ENCODE results near the gene MATK. TPM values are rescaled to one million over a fixed set of nuclear protein-coding genes. Genes with fewer than 3 reads are reported as not detected.

MATK gene
- total and polyA plus RNA-seq, 10 of the 15 experiments (the other 5 are each of a cell fraction or from before 2014, with no cell fraction given) = 0.24 to 2.2 (median 1.1) TPM; not detected in 2

- Histone ChIP-seq H3K27me3 (replicated peaks in 1 of 2; ENCODE audit: control insufficient read depth in 2 of 2, insufficient read depth in 2 of 2, low read length in 1 of 2) (no peaks in the 10 kb centered on the region), H3K27ac (ENCODE audit: control insufficient read depth, insufficient read depth) (no peak overlapping the region), H3K4me1 (ENCODE audit: control insufficient read depth, insufficient read depth, low read length) (no peaks in the 10 kb centered on the region), H4K20me1 (ENCODE audit: control insufficient read depth, insufficient read depth) (no peaks in the 10 kb centered on the region), H3K9ac (ENCODE audit: control insufficient read depth, insufficient read depth, low read length) (no peak overlapping the region), H3K79me2 (ENCODE audit: control insufficient read depth, insufficient read depth, low read length) (no peaks in the 10 kb centered on the region), H3K4me2 (ENCODE audit: control insufficient read depth, insufficient read depth) (no peak overlapping the region), H2AFZ (ENCODE audit: control insufficient read depth, low read depth, low read length) (no peak overlapping the region), H3K9me3 (replicated peaks; ENCODE audit: control insufficient read depth, insufficient read depth, low read length) (no peaks in the 10 kb centered on the region), H3K4me3 (no peak overlapping the region), H3K36me3 (ENCODE audit: control insufficient read depth in 2 of 2, insufficient read depth in 2 of 2, low read length in 1 of 2) (peaks cover 0 to 5% of the 10 kb centered on the region in 2 experiments; a peak in 1 of 4 replicates)
- FAIRE-seq (no peak), ATAC-seq (no peak), DNase-seq (ENCODE audit: low read depth, low spot score) (no peak)
- ChIA-PET SMC1A (ENCODE audit: uncharacterized antibody, unreplicated experiment) (no interaction called here), RAD21 (ENCODE audit: unreplicated experiment) (no interaction called here), POLR2A (no interaction called here), CTCF (interaction anchor here (0.8 kb wide), 1 partner anchor 8 kb away, joined by 3 read pairs; the partner anchor contains the start of gene APBA3)
- in situ Hi-C loops (cut with MboI) (no loop called here), intact Hi-C loops (cut with micrococcal nuclease; ENCODE audit: unreplicated experiment) (no loop called here)
- 90% methylated on average over 41 of the region's 51 CpGs for WGBS (ENCODE audit: insufficient coverage, insufficient replicate concordance, low lambda C conversion rate, missing lambda C conversion rate)
- TF ChIP-seq POU2F2 (IDR thresholded peaks at IDR 0.05; ENCODE audit: borderline replicate concordance, low read depth, low read length) = no peak
- no peak for TF ChIP-seq NFIC (IDR thresholded peaks at IDR 0.05; ENCODE audit: low read depth, low read length)
- TF ChIP-seq MYC (IDR thresholded peaks at IDR 0.05; ENCODE audit: insufficient read depth, insufficient read length, insufficient replicate concordance, low read length, severe bottlenecking) = no peak
- no peak for TF ChIP-seq ZNF384 (IDR thresholded peaks at IDR 0.05; ENCODE audit: borderline replicate concordance, low read depth, low read length)
- TF ChIP-seq MTA3 (IDR thresholded peaks at IDR 0.05; ENCODE audit: borderline replicate concordance, low read length) = no peak
- TF ChIP-seq REST (IDR thresholded peaks at IDR 0.05; ENCODE audit: low read depth, low read length) = no peak
- TF ChIP-seq ASH2L (IDR thresholded peaks at IDR 0.05; ENCODE audit: borderline replicate concordance, low read depth) = no peak
- no peak for TF ChIP-seq EGR1 (IDR thresholded peaks at IDR 0.05; ENCODE audit: borderline replicate concordance in 1 of 2, low read depth in 2 of 2, low read length in 2 of 2)
- BruUV-seq (replicated peaks) = no TSS peak
Measured at GRCh38 chr19:3753631-3754410, 32.4 kb downstream of the MATK start.

All from GM12878 (cell line).